Epidermal melanocyte (primary cell): ENCODE data around the gene LCE3C.
"Not testable (repeated sequence)": the region's sequence is repeated elsewhere in the genome, so short reads cannot be mapped to it uniquely, and the experiment has no call there.

Experiments used
- DNase-seq: peaks from one replicate; pipeline ENCODE4 v3.0.0; 2011; ENCODE audit warnings: low spot score; ENCODE audit not compliant: insufficient read length

Gene LCE3C

GRCh38 chr1:152599934-152600333 lies at the start of gene LCE3C:
Gene LCE3C, plus strand, starts transcription at chr1:152600234. Its CDS starts 498 bp downstream, at chr1:152600732.
- DNase-seq, result no peak

GRCh38 chr1:152565115-152565514 lies 34.9 kb upstream of the LCE3C start:
- DNase-seq, result no peak

- no peak for DNase-seq
Measured at GRCh38 chr1:152565535-152566215, 34.4 kb upstream of the LCE3C start.

GRCh38 chr1:152566681-152567080 lies 33.4 kb upstream of the LCE3C start, which contains the start of gene LCE3E:
Gene LCE3E, minus strand, starts transcription at chr1:152566780. Its CDS starts 572 bp downstream, at chr1:152566208.
- no peak for DNase-seq

- DNase-seq, result no peak
Measured at GRCh38 chr1:152577168-152577567, 22.9 kb upstream of the LCE3C start.

GRCh38 chr1:152579526-152579925 lies 20.5 kb upstream of the LCE3C start:
- not testable (repeated sequence) for DNase-seq

GRCh38 chr1:152580433-152580832 lies 19.6 kb upstream of the LCE3C start, which contains the start of gene LCE3D:
Gene LCE3D, minus strand, starts transcription at chr1:152580516. Its CDS starts 580 bp downstream, at chr1:152579936.
- no peak for DNase-seq

GRCh38 chr1:152582647-152583046 lies 17.4 kb upstream of the LCE3C start:
- no peak for DNase-seq

GRCh38 chr1:152585586-152585985 lies 14.4 kb upstream of the LCE3C start:
- DNase-seq, result no peak

GRCh38 chr1:152596986-152597385 lies 3.0 kb upstream of the LCE3C start:
- DNase-seq, result no peak

- DNase-seq, result no peak
Measured at GRCh38 chr1:152613511-152613910, 13.5 kb downstream of the LCE3C start, which contains the start of gene LCE3B. Gene LCE3B, plus strand, starts transcription at chr1:152613811. Its CDS starts 0 bp downstream, at chr1:152613811.

- no peak for DNase-seq
Measured at GRCh38 chr1:152621993-152622392, 22.0 kb downstream of the LCE3C start.

GRCh38 chr1:152622803-152623202 lies 22.8 kb downstream of the LCE3C start, which contains the start of gene LCE3A:
Gene LCE3A, minus strand, starts transcription at chr1:152623103. Its CDS starts 0 bp downstream, at chr1:152623103.
- DNase-seq, result no peak

GRCh38 chr1:152623203-152623844 lies 23.3 kb downstream of the LCE3C start:
- DNase-seq, result no peak

- no peak for DNase-seq
Measured at GRCh38 chr1:152626744-152627143, 26.7 kb downstream of the LCE3C start.

GRCh38 chr1:152630596-152630995 lies 30.6 kb downstream of the LCE3C start:
- DNase-seq, result no peak

GRCh38 chr1:152640351-152640750 lies 40.3 kb downstream of the LCE3C start:
- DNase-seq, result no peak

- DNase-seq, result no peak
Measured at GRCh38 chr1:152643945-152644344, 43.9 kb downstream of the LCE3C start.

GRCh38 chr1:152645146-152645545 lies 45.1 kb downstream of the LCE3C start:
- no peak for DNase-seq

GRCh38 chr1:152646656-152647055 lies 46.6 kb downstream of the LCE3C start:
- no peak for DNase-seq
